ENCODE data around the gene FAM8A1.

Gene FAM8A1

DNA sequence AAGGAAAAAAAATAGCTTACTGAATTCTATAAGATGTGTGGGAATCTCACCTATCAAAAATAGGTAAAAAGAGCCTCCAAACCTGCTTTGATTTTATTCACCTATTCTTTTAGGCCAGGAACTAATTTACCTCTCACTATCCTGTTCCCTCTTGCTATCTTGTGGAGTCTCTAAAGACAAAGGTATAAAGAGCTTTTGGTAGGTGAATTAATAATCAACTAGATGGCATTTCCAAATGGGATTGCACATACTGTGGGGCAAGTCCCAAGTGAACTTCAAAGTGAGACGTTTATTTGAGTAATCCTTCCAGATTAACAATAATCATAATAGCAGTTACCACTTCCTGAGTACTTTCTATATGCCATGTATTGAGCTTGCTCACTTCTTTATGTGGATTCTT lies 2.8 kb downstream of the FAM8A1 start:
- TF ChIP-seq YY1 (IDR thresholded peaks at IDR 0.05; ENCODE audit: insufficient read depth, insufficient read length) (no peak), SUZ12 (IDR thresholded peaks at IDR 0.05; ENCODE audit: extremely low read depth, insufficient read depth, insufficient read length) (no peak)

DNA sequence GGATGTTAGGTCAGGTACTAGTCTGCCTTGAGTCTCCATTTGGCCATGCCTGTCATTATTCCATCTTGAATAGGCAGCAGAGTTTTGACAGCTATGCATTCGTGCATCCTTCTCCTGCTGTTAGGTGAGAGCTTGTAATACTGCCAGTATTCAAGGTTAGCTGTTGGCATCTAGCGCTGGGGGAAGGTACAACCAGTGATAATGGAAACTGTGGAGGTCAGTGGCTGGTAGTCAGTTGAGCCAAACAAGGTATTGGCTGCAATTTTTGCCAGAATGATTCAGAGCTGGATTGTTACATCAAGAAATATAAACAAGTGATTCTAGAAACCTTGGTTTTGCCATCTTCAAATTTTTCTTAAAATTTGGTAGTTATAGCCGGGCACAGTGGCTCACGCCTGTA lies 6.5 kb downstream of the FAM8A1 start:
- Histone ChIP-seq H3K36me3 (ENCODE audit: insufficient read depth, insufficient read length, low read length) (peaks cover 7% of the 10 kb centered on the region), H3K9me3 (ENCODE audit: insufficient read depth, low read length) (no peaks in the 10 kb centered on the region)

More for the DNA sequence above, 2.8 kb downstream of the FAM8A1 start:
- Histone ChIP-seq H3K36me3 (ENCODE audit: insufficient read depth, insufficient read length, low read length) (peaks cover 7% of the 10 kb centered on the region), H3K9ac (ENCODE audit: insufficient read length, low read depth) (no peak overlapping the region), H3K4me3 (ENCODE audit: insufficient read length, low read depth) (no peak overlapping the region), H3K27me3 (ENCODE audit: insufficient read depth, insufficient read length) (no peaks in the 10 kb centered on the region), H3K4me1 (ENCODE audit: insufficient read depth, insufficient read length) (no peaks in the 10 kb centered on the region), H3K9me3 (ENCODE audit: insufficient read depth, low read length) (no peaks in the 10 kb centered on the region)
- DNase-seq (ENCODE audit: low read depth, low spot score), result no peak

DNA sequence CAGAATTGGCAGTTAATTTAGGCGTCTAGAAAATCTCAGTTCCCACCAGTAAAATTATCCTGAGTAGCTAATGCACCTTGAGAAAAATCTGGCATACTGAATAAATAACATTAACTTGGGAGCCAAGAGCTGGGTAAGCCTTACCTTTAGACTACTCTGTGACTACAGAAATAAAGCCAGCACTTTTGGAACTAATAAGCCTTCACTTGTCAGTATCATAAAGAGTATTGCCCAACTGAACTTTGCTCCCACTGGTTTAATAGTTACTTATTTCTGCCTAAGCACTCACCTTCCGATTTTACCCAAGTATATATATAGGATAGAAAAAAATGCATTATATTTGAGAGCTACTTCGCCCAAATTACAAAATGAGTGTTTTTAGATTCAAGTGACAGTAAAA lies 10.7 kb downstream of the FAM8A1 start:
- no peak for DNase-seq (ENCODE audit: low read depth, low spot score)
- H3K9me3 ChIP-seq (ENCODE audit: insufficient read depth, low read length), result no peaks in the 10 kb centered on the region
- no peaks in the 10 kb centered on the region for H3K4me1 ChIP-seq (ENCODE audit: insufficient read depth, insufficient read length)
- H3K9ac ChIP-seq (ENCODE audit: insufficient read length, low read depth), result no peak overlapping the region
- no peaks in the 10 kb centered on the region for H3K27me3 ChIP-seq (ENCODE audit: insufficient read depth, insufficient read length)
- TF ChIP-seq SUZ12 (IDR thresholded peaks at IDR 0.05; ENCODE audit: extremely low read depth, insufficient read depth, insufficient read length) (no peak), ZNF274 (IDR thresholded peaks at IDR 0.05; ENCODE audit: low read depth, low read length) (no peak), YY1 (IDR thresholded peaks at IDR 0.05; ENCODE audit: insufficient read depth, insufficient read length) (no peak)
- peaks cover 16% of the 10 kb centered on the region for H3K36me3 ChIP-seq (ENCODE audit: insufficient read depth, insufficient read length, low read length)
- H3K4me3 ChIP-seq (ENCODE audit: insufficient read length, low read depth), result no peak overlapping the region

More for the DNA sequence above, 6.5 kb downstream of the FAM8A1 start:
- no peaks in the 10 kb centered on the region for H3K4me1 ChIP-seq (ENCODE audit: insufficient read depth, insufficient read length)
- no peaks in the 10 kb centered on the region for H3K27me3 ChIP-seq (ENCODE audit: insufficient read depth, insufficient read length)
- no peak for TF ChIP-seq YY1 (IDR thresholded peaks at IDR 0.05; ENCODE audit: insufficient read depth, insufficient read length)
- no peak for TF ChIP-seq ZNF274 (IDR thresholded peaks at IDR 0.05; ENCODE audit: low read depth, low read length)
- TF ChIP-seq SUZ12 (IDR thresholded peaks at IDR 0.05; ENCODE audit: extremely low read depth, insufficient read depth, insufficient read length), result no peak
- H3K4me3 ChIP-seq (ENCODE audit: insufficient read length, low read depth), result no peak overlapping the region
- no peak for DNase-seq (ENCODE audit: low read depth, low spot score)
- H3K9ac ChIP-seq (ENCODE audit: insufficient read length, low read depth), result no peak overlapping the region

GRCh38 chr6:17612048-17612447 lies 11.9 kb downstream of the FAM8A1 start:
- Histone ChIP-seq H3K36me3 (ENCODE audit: insufficient read depth, insufficient read length, low read length) (peaks cover 18% of the 10 kb centered on the region), H3K27me3 (ENCODE audit: insufficient read depth, insufficient read length) (no peaks in the 10 kb centered on the region), H3K9me3 (ENCODE audit: insufficient read depth, low read length) (no peaks in the 10 kb centered on the region), H3K9ac (ENCODE audit: insufficient read length, low read depth) (no peak overlapping the region), H3K4me3 (ENCODE audit: insufficient read length, low read depth) (no peak overlapping the region), H3K4me1 (ENCODE audit: insufficient read depth, insufficient read length) (no peaks in the 10 kb centered on the region)
- TF ChIP-seq SUZ12 (IDR thresholded peaks at IDR 0.05; ENCODE audit: extremely low read depth, insufficient read depth, insufficient read length), result no peak
- no peak for TF ChIP-seq ZNF274 (IDR thresholded peaks at IDR 0.05; ENCODE audit: low read depth, low read length)
- TF ChIP-seq YY1 (IDR thresholded peaks at IDR 0.05; ENCODE audit: insufficient read depth, insufficient read length), result no peak
- DNase-seq (ENCODE audit: low read depth, low spot score), result no peak

DNA sequence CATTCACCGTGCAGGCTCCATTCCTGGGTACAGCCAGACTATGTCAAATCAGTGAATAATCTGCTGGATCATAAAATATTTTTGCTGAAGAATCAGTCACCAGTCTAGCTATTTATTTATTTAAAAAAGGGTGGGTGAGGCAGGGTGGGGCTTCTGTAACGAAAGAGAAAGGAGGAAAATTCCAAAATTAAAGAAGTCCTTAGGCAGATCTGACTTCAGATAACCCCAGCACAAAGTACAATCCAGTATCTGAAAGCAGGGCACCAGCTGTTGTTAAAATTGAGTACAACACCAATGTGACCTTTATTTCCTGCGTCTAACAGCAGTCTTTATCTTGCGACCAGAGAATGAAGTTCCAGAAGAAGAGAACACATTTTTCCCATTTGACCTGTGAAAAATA lies 15.7 kb downstream of the FAM8A1 start:
- Histone ChIP-seq H3K4me1 (ENCODE audit: insufficient read depth, insufficient read length) (no peaks in the 10 kb centered on the region), H3K27me3 (ENCODE audit: insufficient read depth, insufficient read length) (no peaks in the 10 kb centered on the region), H3K36me3 (ENCODE audit: insufficient read depth, insufficient read length, low read length) (peaks cover 42% of the 10 kb centered on the region), H3K4me3 (ENCODE audit: insufficient read length, low read depth) (no peak overlapping the region), H3K9ac (ENCODE audit: insufficient read length, low read depth) (no peak overlapping the region), H3K9me3 (ENCODE audit: insufficient read depth, low read length) (no peaks in the 10 kb centered on the region)
- DNase-seq (ENCODE audit: low read depth, low spot score), result no peak
- no peak for TF ChIP-seq ZNF274 (IDR thresholded peaks at IDR 0.05; ENCODE audit: low read depth, low read length)
- TF ChIP-seq SUZ12 (IDR thresholded peaks at IDR 0.05; ENCODE audit: extremely low read depth, insufficient read depth, insufficient read length), result no peak
- no peak for TF ChIP-seq YY1 (IDR thresholded peaks at IDR 0.05; ENCODE audit: insufficient read depth, insufficient read length)

DNA sequence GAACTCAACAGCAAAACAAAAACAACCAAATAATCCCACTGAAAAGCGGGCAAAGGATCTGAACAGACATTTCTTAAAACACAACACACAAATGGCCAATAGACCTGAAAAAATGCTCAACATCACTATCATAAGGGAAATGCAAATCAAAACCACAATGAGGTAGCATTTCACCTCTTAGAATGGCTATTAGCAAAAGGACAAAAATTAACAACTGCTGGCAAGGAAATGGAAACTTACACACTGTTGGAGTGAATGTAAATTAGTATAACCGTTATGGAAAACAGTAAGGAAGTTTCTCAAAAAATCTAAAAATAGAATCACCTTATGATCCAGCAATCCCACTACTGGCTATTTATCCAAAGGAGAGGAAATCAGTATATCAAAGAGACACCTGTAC lies 20.9 kb downstream of the FAM8A1 start:
- H3K36me3 ChIP-seq (ENCODE audit: insufficient read depth, insufficient read length, low read length), result peaks cover 72% of the 10 kb centered on the region
- H3K4me3 ChIP-seq (ENCODE audit: insufficient read length, low read depth), result no peak overlapping the region
- H3K9me3 ChIP-seq (ENCODE audit: insufficient read depth, low read length), result no peaks in the 10 kb centered on the region
- H3K4me1 ChIP-seq (ENCODE audit: insufficient read depth, insufficient read length), result no peaks in the 10 kb centered on the region
- TF ChIP-seq SUZ12 (IDR thresholded peaks at IDR 0.05; ENCODE audit: extremely low read depth, insufficient read depth, insufficient read length) (no peak), ZNF274 (IDR thresholded peaks at IDR 0.05; ENCODE audit: low read depth, low read length) (no peak), YY1 (IDR thresholded peaks at IDR 0.05; ENCODE audit: insufficient read depth, insufficient read length) (no peak)
- no peak overlapping the region for H3K9ac ChIP-seq (ENCODE audit: insufficient read length, low read depth)
- DNase-seq (ENCODE audit: low read depth, low spot score), result no peak
- no peaks in the 10 kb centered on the region for H3K27me3 ChIP-seq (ENCODE audit: insufficient read depth, insufficient read length)

DNA sequence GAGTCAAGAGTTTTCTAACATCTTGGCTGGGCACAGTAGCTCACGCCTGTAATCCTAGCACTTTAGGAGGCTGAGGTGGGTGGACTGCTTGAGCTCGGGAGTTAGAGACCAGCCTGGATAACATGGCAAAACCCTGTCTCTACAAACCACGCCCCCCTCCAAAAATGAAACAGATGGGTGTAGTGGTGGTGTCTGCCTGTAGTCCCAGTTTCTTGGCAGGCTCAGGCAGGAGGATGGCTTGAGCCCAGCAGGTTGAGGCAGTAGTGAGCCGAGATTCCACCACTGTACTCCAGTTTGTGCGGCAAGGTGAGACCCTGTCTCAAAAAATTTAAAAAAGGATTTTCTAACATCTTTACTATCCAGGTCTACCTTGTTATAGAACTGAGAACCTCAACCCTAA lies 22.0 kb downstream of the FAM8A1 start:
- no peak for DNase-seq (ENCODE audit: low read depth, low spot score)
- Histone ChIP-seq H3K9ac (ENCODE audit: insufficient read length, low read depth) (no peak overlapping the region), H3K4me3 (ENCODE audit: insufficient read length, low read depth) (no peak overlapping the region), H3K9me3 (ENCODE audit: insufficient read depth, low read length) (no peaks in the 10 kb centered on the region), H3K27me3 (ENCODE audit: insufficient read depth, insufficient read length) (no peaks in the 10 kb centered on the region), H3K36me3 (ENCODE audit: insufficient read depth, insufficient read length, low read length) (peaks cover 76% of the 10 kb centered on the region), H3K4me1 (ENCODE audit: insufficient read depth, insufficient read length) (no peaks in the 10 kb centered on the region)
- TF ChIP-seq ZNF274 (IDR thresholded peaks at IDR 0.05; ENCODE audit: low read depth, low read length), result no peak
- TF ChIP-seq SUZ12 (IDR thresholded peaks at IDR 0.05; ENCODE audit: extremely low read depth, insufficient read depth, insufficient read length), result no peak
- TF ChIP-seq YY1 (IDR thresholded peaks at IDR 0.05; ENCODE audit: insufficient read depth, insufficient read length), result no peak

- TF ChIP-seq YY1 (IDR thresholded peaks at IDR 0.05; ENCODE audit: insufficient read depth, insufficient read length) (no peak), SUZ12 (IDR thresholded peaks at IDR 0.05; ENCODE audit: extremely low read depth, insufficient read depth, insufficient read length) (no peak), ZNF274 (IDR thresholded peaks at IDR 0.05; ENCODE audit: low read depth, low read length) (no peak)
- Histone ChIP-seq H3K9ac (ENCODE audit: insufficient read length, low read depth) (no peak overlapping the region), H3K9me3 (ENCODE audit: insufficient read depth, low read length) (no peaks in the 10 kb centered on the region), H3K36me3 (ENCODE audit: insufficient read depth, insufficient read length, low read length) (peaks cover 83% of the 10 kb centered on the region), H3K4me1 (ENCODE audit: insufficient read depth, insufficient read length) (no peaks in the 10 kb centered on the region), H3K4me3 (ENCODE audit: insufficient read length, low read depth) (no peak overlapping the region), H3K27me3 (ENCODE audit: insufficient read depth, insufficient read length) (no peaks in the 10 kb centered on the region)
- DNase-seq (ENCODE audit: low read depth, low spot score), result no peak
Measured at GRCh38 chr6:17624396-17624795, 24.3 kb downstream of the FAM8A1 start.

All from NT2/D1 (cell line).